ENCODE data around the gene COX4I2.

The COX4I2 gene

DNA sequence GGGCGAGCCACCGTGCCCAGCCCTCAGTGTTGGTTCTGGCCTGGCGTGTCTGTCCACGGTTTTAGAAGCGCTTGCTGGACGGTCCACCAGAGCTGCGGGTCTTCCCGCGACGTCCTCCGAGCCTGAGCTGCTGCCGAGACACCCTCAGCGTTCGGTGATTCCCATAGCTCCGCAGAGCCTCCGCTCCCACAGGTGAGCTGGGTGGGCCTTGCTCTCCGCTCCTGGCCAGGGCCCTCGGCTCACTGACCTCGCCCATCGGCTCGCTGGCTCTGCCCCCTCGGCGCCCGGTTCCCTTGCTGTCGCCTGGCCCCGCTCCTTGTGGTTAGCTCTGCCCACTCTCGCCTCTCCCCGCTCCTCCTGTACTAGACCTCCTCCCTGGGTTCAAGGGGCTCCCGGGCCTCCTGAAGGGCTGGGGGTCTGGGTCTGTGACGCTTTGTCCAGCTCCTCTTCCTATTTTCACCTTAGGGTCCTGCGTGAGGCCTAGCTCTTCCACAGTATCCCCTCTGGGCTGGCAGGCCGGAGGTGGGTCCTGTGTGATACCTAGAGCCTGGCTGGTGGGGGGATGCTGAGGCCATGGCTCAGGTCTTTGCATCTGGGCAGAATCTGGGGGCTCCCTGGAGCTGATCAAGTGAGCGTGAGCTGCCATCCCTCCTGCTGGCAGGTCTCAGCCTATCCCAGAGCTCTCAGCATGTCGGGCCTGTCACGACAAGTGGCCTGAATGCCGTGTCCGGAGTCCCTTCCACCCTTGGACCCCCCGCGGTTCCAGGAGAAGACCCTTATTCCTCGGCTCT is 5.0 kb upstream of the COX4I2 start:
- no peaks in the 10 kb centered on the region for H4K20me1 ChIP-seq (ENCODE audit: insufficient read depth, low read length)
- no peaks in the 10 kb centered on the region for H3K27me3 ChIP-seq (ENCODE audit: insufficient read depth, low read length)
- no peaks in the 10 kb centered on the region for H3K4me1 ChIP-seq (ENCODE audit: insufficient read depth, low read length, severe bottlenecking)
- H3K9ac ChIP-seq (ENCODE audit: low read length) = no peak overlapping the region
- H3F3A ChIP-seq (ENCODE audit: insufficient read depth, low read length) = no peaks in the 10 kb centered on the region
- no peak overlapping the region for H3K4me3 ChIP-seq (ENCODE audit: low read depth, low read length, poor library complexity, severe bottlenecking)
- H3K9me2 ChIP-seq (ENCODE audit: low read depth, low read length) = no peaks in the 10 kb centered on the region
- H3K36me3 ChIP-seq (ENCODE audit: insufficient read depth, low read length) = no peaks in the 10 kb centered on the region
- no peak overlapping the region for H2AFZ ChIP-seq (ENCODE audit: low read length)
- H3K4me2 ChIP-seq (ENCODE audit: low read length) = no peak overlapping the region
- no peaks in the 10 kb centered on the region for H3K9me3 ChIP-seq (ENCODE audit: low read length)
- no peak for TF ChIP-seq EZH2 (IDR thresholded peaks at IDR 0.05; ENCODE audit: borderline replicate concordance, low read length)
- TF ChIP-seq CTCF (IDR thresholded peaks at IDR 0.05; ENCODE audit: low read length) = no peak
- H3K27ac ChIP-seq (ENCODE audit: low read depth, low read length, poor library complexity, severe bottlenecking) = no peak overlapping the region
- no peaks in the 10 kb centered on the region for H3K79me2 ChIP-seq (ENCODE audit: insufficient read depth, low read length)

DNA sequence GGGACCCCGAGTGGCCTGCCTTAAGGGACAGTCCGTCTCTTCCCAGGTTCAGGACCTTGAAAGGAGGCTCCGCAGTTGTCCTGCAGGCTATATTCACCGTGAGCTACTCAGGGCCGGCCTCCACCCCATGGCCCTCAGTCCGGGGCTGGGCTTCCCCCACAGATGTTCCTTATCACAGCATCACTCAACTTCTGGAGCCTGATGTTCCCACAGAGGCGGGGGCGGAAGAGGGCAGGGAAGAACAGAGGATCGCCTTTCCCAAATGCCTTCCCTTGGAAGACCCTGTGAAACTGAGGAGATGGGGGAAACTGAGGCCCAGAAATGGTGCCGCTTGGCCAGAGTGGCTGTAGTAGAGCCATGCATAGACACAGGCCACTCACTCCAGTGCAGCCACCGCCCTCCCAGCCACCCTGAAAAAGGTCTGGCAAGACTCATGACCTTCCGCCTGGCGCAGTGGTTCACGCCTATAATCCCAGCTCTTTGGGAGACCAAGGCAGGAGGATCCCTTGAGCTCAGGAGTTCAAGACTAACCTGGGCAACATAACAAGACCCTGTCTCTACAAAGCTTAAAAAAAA is 4.3 kb upstream of the COX4I2 start:
- H3K27me3 ChIP-seq (ENCODE audit: insufficient read depth, low read length) = no peaks in the 10 kb centered on the region
- TF ChIP-seq EZH2 (IDR thresholded peaks at IDR 0.05; ENCODE audit: borderline replicate concordance, low read length) (no peak), CTCF (IDR thresholded peaks at IDR 0.05; ENCODE audit: low read length) (no peak)
- no peaks in the 10 kb centered on the region for H3K4me1 ChIP-seq (ENCODE audit: insufficient read depth, low read length, severe bottlenecking)
- H3K79me2 ChIP-seq (ENCODE audit: insufficient read depth, low read length) = no peaks in the 10 kb centered on the region
- no peaks in the 10 kb centered on the region for H3K9me3 ChIP-seq (ENCODE audit: low read length)
- H3F3A ChIP-seq (ENCODE audit: insufficient read depth, low read length) = no peaks in the 10 kb centered on the region
- no peaks in the 10 kb centered on the region for H3K36me3 ChIP-seq (ENCODE audit: insufficient read depth, low read length)
- H4K20me1 ChIP-seq (ENCODE audit: insufficient read depth, low read length) = no peaks in the 10 kb centered on the region
- H3K4me3 ChIP-seq (ENCODE audit: low read depth, low read length, poor library complexity, severe bottlenecking) = no peak overlapping the region
- H2AFZ ChIP-seq (ENCODE audit: low read length) = no peak overlapping the region
- no peak overlapping the region for H3K9ac ChIP-seq (ENCODE audit: low read length)
- H3K27ac ChIP-seq (ENCODE audit: low read depth, low read length, poor library complexity, severe bottlenecking) = no peak overlapping the region
- H3K4me2 ChIP-seq (ENCODE audit: low read length) = no peak overlapping the region
- no peaks in the 10 kb centered on the region for H3K9me2 ChIP-seq (ENCODE audit: low read depth, low read length)

DNA sequence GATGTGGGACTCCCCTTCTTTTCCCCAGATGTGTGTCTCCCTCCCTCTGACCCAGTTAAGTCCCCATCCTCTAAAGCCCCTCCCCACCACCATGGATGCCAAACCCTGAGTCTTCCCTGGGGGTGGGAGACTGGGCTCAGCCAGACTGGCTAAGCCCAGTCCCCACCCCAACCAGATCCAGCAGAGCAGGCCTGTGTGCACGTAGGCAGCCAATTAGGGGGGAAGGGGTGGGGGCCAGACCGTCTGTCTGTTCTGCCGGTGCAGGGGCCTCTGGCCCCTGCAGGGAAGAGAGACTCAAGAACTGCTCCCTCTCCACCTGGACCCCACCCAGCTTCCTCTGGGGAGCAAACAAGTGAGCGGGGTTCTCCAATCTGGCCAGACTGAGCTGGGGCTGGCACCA is 605 bp downstream of the COX4I2 start:
- Histone ChIP-seq H3K4me2 (ENCODE audit: low read length) (no peak overlapping the region), H3K79me2 (ENCODE audit: insufficient read depth, low read length) (no peaks in the 10 kb centered on the region), H4K20me1 (ENCODE audit: insufficient read depth, low read length) (no peaks in the 10 kb centered on the region), H3K9me2 (ENCODE audit: low read depth, low read length) (no peaks in the 10 kb centered on the region), H3K9ac (ENCODE audit: low read length) (no peak overlapping the region), H3K4me1 (ENCODE audit: insufficient read depth, low read length, severe bottlenecking) (no peaks in the 10 kb centered on the region), H3K27me3 (ENCODE audit: insufficient read depth, low read length) (peaks cover 6% of the 10 kb centered on the region; the same call in 1 of the 2 replicates), H3K4me3 (ENCODE audit: low read depth, low read length, poor library complexity, severe bottlenecking) (no peak overlapping the region), H3K36me3 (ENCODE audit: insufficient read depth, low read length) (no peaks in the 10 kb centered on the region), H3F3A (ENCODE audit: insufficient read depth, low read length) (no peaks in the 10 kb centered on the region), H3K9me3 (ENCODE audit: low read length) (no peaks in the 10 kb centered on the region), H2AFZ (ENCODE audit: low read length) (no peak overlapping the region), H3K27ac (ENCODE audit: low read depth, low read length, poor library complexity, severe bottlenecking) (no peak overlapping the region)
- TF ChIP-seq EZH2 (IDR thresholded peaks at IDR 0.05; ENCODE audit: borderline replicate concordance, low read length) (no peak), CTCF (IDR thresholded peaks at IDR 0.05; ENCODE audit: low read length) (no peak)
